ENCODE results near the gene DNAI1. TPM values are rescaled to one million over a fixed set of nuclear protein-coding genes. Genes with fewer than 3 reads are reported as not detected.

DNAI1 gene
- polyA plus RNA-seq, 2 of the 4 experiments (the other 2 are of a cell fraction): 0.27 to 0.40 TPM

DNA sequence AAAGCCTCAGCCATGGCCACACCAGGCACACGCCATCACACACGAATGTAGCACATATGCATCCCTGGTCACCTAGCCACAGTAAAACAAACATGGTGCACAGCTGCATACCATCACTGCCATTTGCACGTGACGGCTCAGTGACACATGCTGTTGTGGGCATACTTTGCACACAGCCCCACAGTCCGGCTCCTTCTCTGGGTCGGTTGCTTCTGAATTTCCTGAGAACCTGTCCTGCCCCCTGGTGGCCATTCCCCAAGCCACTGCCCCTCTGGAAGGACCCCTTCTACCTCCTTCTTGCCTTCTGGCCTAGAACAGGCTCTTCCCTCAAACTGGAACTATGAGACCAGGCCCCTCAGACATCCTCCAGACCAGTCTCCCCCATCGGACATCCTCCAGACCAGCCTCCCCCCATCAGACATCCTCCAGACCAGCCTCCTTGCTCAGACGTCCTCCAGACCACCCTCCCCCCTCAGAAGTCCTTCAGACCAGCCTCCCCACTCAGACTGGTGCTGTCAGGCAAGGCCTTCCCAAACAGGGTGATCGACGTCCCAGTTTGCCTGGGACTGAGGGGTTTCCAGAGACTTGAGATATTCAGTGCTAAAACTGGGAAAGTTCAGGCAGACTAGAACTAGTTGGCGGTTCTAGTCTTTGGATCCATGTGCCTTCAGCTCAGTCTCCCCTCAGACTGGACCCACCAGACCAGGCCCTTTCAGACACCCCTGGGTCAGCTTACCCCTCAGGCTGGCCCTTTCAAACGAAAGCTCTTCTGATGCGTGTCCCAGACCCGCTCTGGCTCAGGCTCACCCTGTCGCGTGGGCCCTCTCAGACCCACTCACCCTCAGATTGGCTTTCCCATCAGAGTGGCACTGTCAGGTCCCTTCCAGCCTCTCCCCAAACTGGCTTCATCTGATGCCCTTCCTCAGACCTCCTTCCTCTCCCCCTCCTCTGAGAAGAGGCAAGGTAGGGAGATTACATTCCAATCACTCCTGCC is 88.5 kb downstream of the DNAI1 start:
- WGBS (ENCODE audit: missing lambda C conversion rate): 52% methylated on average over 16 of the region's 16 CpGs
- FAIRE-seq (no peak), ATAC-seq (peak; percentile 83 to 91), DNase-seq (ENCODE audit: low read depth in 1 of 2, low spot score in 1 of 2) (peak; percentile 66 to 78)
- H3K4me2 ChIP-seq: no peak overlapping the region
- peaks cover 9% of the 10 kb centered on the region; the same call in 1 of the 3 replicates for H3K4me1 ChIP-seq
- H3K27ac ChIP-seq: no peak overlapping the region
- no peak overlapping the region for H3K4me3 ChIP-seq
- ChIA-PET POLR2A (no interaction called here), CTCF (interaction anchor here (0.7 to 11.3 kb wide), 55 partner anchors 9 to 257 kb away, joined by 3 to 297 read pairs (median 5); partner anchors contain the start of genes ARID3C, CNTFR, ENHO and GALT)
- TF ChIP-seq ESRRA (IDR thresholded peaks at IDR 0.05; ENCODE audit: borderline replicate concordance, low read length) (no peak), NFE2L2 (conservative IDR thresholded peaks at IDR 0.05; ENCODE audit: low read length) (no peak), RAD21 (conservative IDR thresholded peaks at IDR 0.05 in 1 of 2, IDR thresholded peaks at IDR 0.05 in 1 of 2) (peak; percentile 61 to 72), SMC3 (IDR thresholded peaks at IDR 0.05) (peak; percentile 66), HDAC2 (IDR thresholded peaks at IDR 0.05) (no peak), USF2 (IDR thresholded peaks at IDR 0.05) (0 out of 2 replicates have a peak, but pooled peaks have one; percentile 0), BHLHE40 (IDR thresholded peaks at IDR 0.05; ENCODE audit: low read depth, low read length) (peak; percentile 41; the same call in 1 of the 2 replicates), ZSCAN20 (CRISPR knock-in tag; IDR thresholded peaks at IDR 0.05) (no peak)
- TF ChIP-seq, protein P1, sequence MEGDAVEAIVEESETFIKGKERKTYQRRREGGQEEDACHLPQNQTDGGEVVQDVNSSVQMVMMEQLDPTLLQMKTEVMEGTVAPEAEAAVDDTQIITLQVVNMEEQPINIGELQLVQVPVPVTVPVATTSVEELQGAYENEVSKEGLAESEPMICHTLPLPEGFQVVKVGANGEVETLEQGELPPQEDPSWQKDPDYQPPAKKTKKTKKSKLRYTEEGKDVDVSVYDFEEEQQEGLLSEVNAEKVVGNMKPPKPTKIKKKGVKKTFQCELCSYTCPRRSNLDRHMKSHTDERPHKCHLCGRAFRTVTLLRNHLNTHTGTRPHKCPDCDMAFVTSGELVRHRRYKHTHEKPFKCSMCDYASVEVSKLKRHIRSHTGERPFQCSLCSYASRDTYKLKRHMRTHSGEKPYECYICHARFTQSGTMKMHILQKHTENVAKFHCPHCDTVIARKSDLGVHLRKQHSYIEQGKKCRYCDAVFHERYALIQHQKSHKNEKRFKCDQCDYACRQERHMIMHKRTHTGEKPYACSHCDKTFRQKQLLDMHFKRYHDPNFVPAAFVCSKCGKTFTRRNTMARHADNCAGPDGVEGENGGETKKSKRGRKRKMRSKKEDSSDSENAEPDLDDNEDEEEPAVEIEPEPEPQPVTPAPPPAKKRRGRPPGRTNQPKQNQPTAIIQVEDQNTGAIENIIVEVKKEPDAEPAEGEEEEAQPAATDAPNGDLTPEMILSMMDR (IDR thresholded peaks at IDR 0.05): peak; percentile 65
- no peaks in the 10 kb centered on the region for H3K9me3 ChIP-seq

GRCh38 chr9:34547960-34548611 is 89.5 kb downstream of the DNAI1 start:
- H3K27ac ChIP-seq: no peak overlapping the region
- H3K4me2 ChIP-seq: no peak overlapping the region
- TF ChIP-seq SMC3 (IDR thresholded peaks at IDR 0.05) (peak; percentile 88), JUNB (IDR thresholded peaks at IDR 0.05) (no peak), GATA3 (IDR thresholded peaks at IDR 0.05; ENCODE audit: borderline replicate concordance) (no peak), HEYL (CRISPR knock-in tag; IDR thresholded peaks at IDR 0.05) (no peak), MYC (IDR thresholded peaks at IDR 0.05; ENCODE audit: borderline replicate concordance, low read length) (no peak), JUN (IDR thresholded peaks at IDR 0.05) (no peak), RAD21 (conservative IDR thresholded peaks at IDR 0.05 in 1 of 2, IDR thresholded peaks at IDR 0.05 in 1 of 2) (peak; percentile 90 to 93)
- TF ChIP-seq, protein P2, sequence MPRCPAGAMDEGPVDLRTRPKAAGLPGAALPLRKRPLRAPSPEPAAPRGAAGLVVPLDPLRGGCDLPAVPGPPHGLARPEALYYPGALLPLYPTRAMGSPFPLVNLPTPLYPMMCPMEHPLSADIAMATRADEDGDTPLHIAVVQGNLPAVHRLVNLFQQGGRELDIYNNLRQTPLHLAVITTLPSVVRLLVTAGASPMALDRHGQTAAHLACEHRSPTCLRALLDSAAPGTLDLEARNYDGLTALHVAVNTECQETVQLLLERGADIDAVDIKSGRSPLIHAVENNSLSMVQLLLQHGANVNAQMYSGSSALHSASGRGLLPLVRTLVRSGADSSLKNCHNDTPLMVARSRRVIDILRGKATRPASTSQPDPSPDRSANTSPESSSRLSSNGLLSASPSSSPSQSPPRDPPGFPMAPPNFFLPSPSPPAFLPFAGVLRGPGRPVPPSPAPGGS (IDR thresholded peaks at IDR 0.05): no peak
- TF ChIP-seq, protein P1 (IDR thresholded peaks at IDR 0.05): peak; percentile 83
- DNase-seq (ENCODE audit: low read depth in 1 of 2, low spot score in 1 of 2) (peak; percentile 58 to 74), FAIRE-seq (no peak), ATAC-seq (peak; percentile 91 to 95)
- H3K4me3 ChIP-seq: no peak overlapping the region
- H3K4me1 ChIP-seq: peaks cover 9% of the 10 kb centered on the region; the same call in 1 of the 3 replicates
- ChIA-PET POLR2A (no interaction called here), CTCF (interaction anchor here (0.7 to 11.3 kb wide), 49 partner anchors 9 to 258 kb away, joined by 3 to 297 read pairs (median 6); partner anchors contain the start of genes ARID3C, CNTFR, ENHO and GALT)
- 4% methylated on average over 7 of the region's 13 CpGs for WGBS (ENCODE audit: missing lambda C conversion rate)
- no peaks in the 10 kb centered on the region for H3K9me3 ChIP-seq
